H9 (cell line): ENCODE data around the gene AKAP3. TPM values are rescaled to one million over a fixed set of nuclear protein-coding genes. Genes with fewer than 3 reads are reported as not detected.

ENCODE experiments used
- DNase-seq: peaks from one replicate; pipeline ENCODE4 v3.0.0-alpha.2; 2017
- H2AFZ ChIP-seq: one replicate; pipeline ENCODE4 v1.6.1; 2013; ENCODE audit warnings: mild to moderate bottlenecking, low read length, control low read depth, moderate library complexity
- H2AK5ac ChIP-seq: 2 replicates; pipeline ENCODE4 v1.6.1; 2013; ENCODE audit warnings: low read length, control low read depth, mixed read lengths; ENCODE audit not compliant: insufficient read length
- H2BK120ac ChIP-seq: one replicate; pipeline ENCODE4 v1.6.1; 2013; ENCODE audit warnings: low read depth, mild to moderate bottlenecking, low read length, control low read depth, inconsistent platforms; ENCODE audit not compliant: poor library complexity, severe bottlenecking
- H2BK12ac ChIP-seq: 2 replicates; pipeline ENCODE4 v1.6.1; 2013; ENCODE audit warnings: low read length, control low read depth, mixed read lengths, low read depth; ENCODE audit not compliant: insufficient read length
- H2BK15ac ChIP-seq: 2 replicates; pipeline ENCODE4 v1.6.1; 2013; ENCODE audit warnings: low read depth, low read length, control low read depth
- H2BK20ac ChIP-seq: one replicate; pipeline ENCODE4 v1.6.1; 2013; ENCODE audit warnings: low read depth, mild to moderate bottlenecking, low read length, control low read depth, inconsistent platforms; ENCODE audit not compliant: poor library complexity, severe bottlenecking
- H2BK5ac ChIP-seq: 2 replicates; pipeline ENCODE4 v1.6.1; 2013; ENCODE audit warnings: low read length, control low read depth, mixed read lengths; ENCODE audit not compliant: insufficient read length
- H3K14ac ChIP-seq: 2 replicates; pipeline ENCODE4 v1.6.1; 2013; ENCODE audit warnings: low read length, control low read depth; ENCODE audit not compliant: insufficient read depth
- H3K18ac ChIP-seq: 2 replicates; pipeline ENCODE4 v1.6.1; 2013; ENCODE audit warnings: low read depth, mild to moderate bottlenecking, mixed read lengths, low read length, control low read depth; ENCODE audit not compliant: insufficient read length
- H3K23ac ChIP-seq: 2 replicates; pipeline ENCODE4 v1.6.1; 2013; ENCODE audit warnings: low read length, control low read depth, mixed read lengths, low read depth; ENCODE audit not compliant: insufficient read length
- H3K23me2 ChIP-seq: 2 replicates; pipeline ENCODE4 v1.6.1; 2013; ENCODE audit warnings: low read depth, mild to moderate bottlenecking, mixed read lengths, low read length, control low read depth; ENCODE audit not compliant: insufficient read length, poor library complexity, severe bottlenecking
- H3K27ac ChIP-seq: 2 replicates; pipeline ENCODE4 v1.5.1; 2013; ENCODE audit warnings: low read length, control low read depth, mixed read lengths, low read depth; ENCODE audit not compliant: insufficient read length
- H3K27me3 ChIP-seq: 2 replicates; pipeline ENCODE4 v1.6.1; 2013; ENCODE audit warnings: low read length, control low read depth, inconsistent platforms; ENCODE audit not compliant: insufficient read depth
- H3K4ac ChIP-seq: 2 replicates; pipeline ENCODE4 v1.6.1; 2013; ENCODE audit warnings: low read depth, mild to moderate bottlenecking, control low read depth, inconsistent platforms, low read length, moderate library complexity
- H3K4me1 ChIP-seq: 2 replicates; pipeline ENCODE4 v1.6.1; 2013; ENCODE audit warnings: low read length, control low read depth, inconsistent platforms; ENCODE audit not compliant: insufficient read depth
- H3K4me2 ChIP-seq: 2 replicates; pipeline ENCODE4 v1.6.1; 2013; ENCODE audit warnings: low read length, control low read depth, mixed read lengths; ENCODE audit not compliant: insufficient read length, insufficient read depth
- H3K56ac ChIP-seq: 2 replicates; pipeline ENCODE4 v1.6.1; 2013; ENCODE audit warnings: low read depth, mild to moderate bottlenecking, mixed read lengths, low read length, control low read depth; ENCODE audit not compliant: insufficient read length
- H3K79me1 ChIP-seq: 2 replicates; pipeline ENCODE4 v1.6.1; 2013; ENCODE audit warnings: low read depth, mild to moderate bottlenecking, moderate library complexity, low read length, control low read depth, inconsistent platforms; ENCODE audit not compliant: insufficient read depth, poor library complexity, severe bottlenecking
- H3K79me2 ChIP-seq: 2 replicates; pipeline ENCODE4 v1.6.1; 2013; ENCODE audit warnings: low read length, control low read depth, inconsistent platforms; ENCODE audit not compliant: insufficient read depth
- H3K9ac ChIP-seq: 2 replicates; pipeline ENCODE4 v1.6.1; 2013; ENCODE audit warnings: low read length, control low read depth, mixed read lengths; ENCODE audit not compliant: insufficient read length; ENCODE audit errors: extremely low read depth
- H3K9me3 ChIP-seq: one replicate; pipeline ENCODE4 v1.6.1; 2013; ENCODE audit warnings: low read depth, low read length, inconsistent platforms; ENCODE audit not compliant: control insufficient read depth
- H3T11ph ChIP-seq: one replicate; pipeline ENCODE4 v1.6.1; 2013; ENCODE audit warnings: mild to moderate bottlenecking, low read length, control low read depth, inconsistent platforms
- H4K20me1 ChIP-seq: one replicate; pipeline ENCODE4 v1.6.1; 2013; ENCODE audit not compliant: control insufficient read depth, insufficient read length, insufficient read depth
- H4K5ac ChIP-seq: 2 replicates; pipeline ENCODE4 v1.6.1; 2013; ENCODE audit warnings: low read depth, mild to moderate bottlenecking, mixed read lengths, low read length, control low read depth; ENCODE audit not compliant: insufficient read length
- H4K8ac ChIP-seq: replicated peaks from 2 replicates; pipeline ENCODE4 v1.6.1; 2013; ENCODE audit warnings: low read length, control low read depth, mixed read lengths, low read depth; ENCODE audit not compliant: insufficient read length
- H4K91ac ChIP-seq: 2 replicates; pipeline ENCODE4 v1.6.1; 2013; ENCODE audit warnings: low read depth, mild to moderate bottlenecking, moderate library complexity, mixed read lengths, low read length, control low read depth; ENCODE audit not compliant: insufficient read length
- H3K27ac Mint-ChIP-seq, 3 experiments: 2 replicates in 2 of 3; 3 replicates in 1 of 3; pipeline ENCODE4 v1.8.0; 2020 to 2021; ENCODE audit warnings: mixed read lengths in 3 of 3, mild to moderate bottlenecking in 1 of 3, moderate library complexity in 1 of 3
- H3K27me3 Mint-ChIP-seq: 2 replicates; pipeline ENCODE4 v1.8.0; 2021; ENCODE audit warnings: low read depth, mild to moderate bottlenecking, moderate library complexity, mixed read lengths
- H3K36me3 Mint-ChIP-seq, 3 experiments: 2 replicates in 2 of 3; 3 replicates in 1 of 3; pipeline ENCODE4 v1.8.0; 2020 to 2021; ENCODE audit warnings: low read depth in 3 of 3, mixed read lengths in 3 of 3; ENCODE audit not compliant: insufficient read depth in 1 of 3
- H3K4me1 Mint-ChIP-seq, 2 experiments: 2 replicates each; pipeline ENCODE4 v1.8.0; 2020; ENCODE audit warnings: mixed read lengths in 2 of 2
- H3K4me3 Mint-ChIP-seq, 2 experiments: 2 replicates in 1 of 2; 3 replicates in 1 of 2; pipeline ENCODE4 v1.8.0; 2020 to 2021; ENCODE audit warnings: mild to moderate bottlenecking in 2 of 2, mixed read lengths in 2 of 2, moderate library complexity in 1 of 2
- H3K9me3 Mint-ChIP-seq, 2 experiments: 2 replicates in 1 of 2; 3 replicates in 1 of 2; pipeline ENCODE4 v1.8.0; 2020; ENCODE audit warnings: mild to moderate bottlenecking in 2 of 2, mixed read lengths in 2 of 2, moderate library complexity in 1 of 2
- CTCF ChIP-seq: fragments of 200-600 bp; sonication (generic); conservative IDR thresholded peaks from 3 replicates; pipeline ENCODE4 v1.8.0; 2021; ENCODE audit warnings: antibody characterized with exemption, mild to moderate bottlenecking
- WGBS: extraction: QIAGEN DNeasy Blood & Tissue Kit; methylation state at CpG from one replicate; pipeline ENCODE4 v1.1.7; 2013; ENCODE audit warnings: missing lambda C conversion rate, low lambda C conversion rate, mixed read lengths; ENCODE audit not compliant: insufficient read length; ENCODE audit errors: extremely low coverage; 5-methylcytosine and 5-hydroxymethylcytosine counted together
- total RNA-seq: library from RNA; stranded (reverse); gene quantifications from 2 replicates; pipeline ENCODE4 v1.2.1, GENCODE V29; 2021

Gene AKAP3
- total RNA-seq, 1 experiment from 2014 or later = 1.3 TPM

GRCh38 chr12:4665236-4665635 lies 16.4 kb upstream of the AKAP3 start:
- WGBS = no CpG with 5 or more reads among the region's 3 CpGs
- no peak for TF ChIP-seq CTCF
- Histone ChIP-seq H2BK15ac (no peak overlapping the region), H3K79me1 (no peaks in the 10 kb centered on the region), H2BK5ac (no peak overlapping the region), H3T11ph (no peak overlapping the region), H3K27ac (no peak overlapping the region), H3K9ac (no peak overlapping the region), H2BK12ac (no peak overlapping the region), H2BK20ac (no peak overlapping the region), H3K14ac (no peak overlapping the region), H3K4ac (no peak overlapping the region), H3K9me3 (no peaks in the 10 kb centered on the region), H3K56ac (no peak overlapping the region), H2AFZ (no peak overlapping the region), H3K4me2 (no peak overlapping the region), H2BK120ac (no peak overlapping the region), H3K18ac (no peak overlapping the region), H3K23me2 (no peaks in the 10 kb centered on the region), H4K5ac (no peak overlapping the region), H3K4me1 (no peaks in the 10 kb centered on the region), H3K23ac (no peak overlapping the region), H2AK5ac (no peak overlapping the region), H3K79me2 (no peaks in the 10 kb centered on the region), H4K8ac (no peak overlapping the region), H4K91ac (no peak overlapping the region), H3K27me3 (no peaks in the 10 kb centered on the region), H4K20me1 (no peaks in the 10 kb centered on the region)
- H3K4me1 Mint-ChIP-seq = no peaks in the 10 kb centered on the region
- no peak overlapping the region for H3K27ac Mint-ChIP-seq
- no peak for DNase-seq
- H3K9me3 Mint-ChIP-seq = no peaks in the 10 kb centered on the region
- no peaks in the 10 kb centered on the region for H3K27me3 Mint-ChIP-seq
- no peak overlapping the region for H3K4me3 Mint-ChIP-seq
- H3K36me3 Mint-ChIP-seq = peaks cover 42 to 65% (median 57%) of the 10 kb centered on the region in 3 experiments
